ENCODE data around the gene HOTAIR.

- TF ChIP-seq, protein P1, sequence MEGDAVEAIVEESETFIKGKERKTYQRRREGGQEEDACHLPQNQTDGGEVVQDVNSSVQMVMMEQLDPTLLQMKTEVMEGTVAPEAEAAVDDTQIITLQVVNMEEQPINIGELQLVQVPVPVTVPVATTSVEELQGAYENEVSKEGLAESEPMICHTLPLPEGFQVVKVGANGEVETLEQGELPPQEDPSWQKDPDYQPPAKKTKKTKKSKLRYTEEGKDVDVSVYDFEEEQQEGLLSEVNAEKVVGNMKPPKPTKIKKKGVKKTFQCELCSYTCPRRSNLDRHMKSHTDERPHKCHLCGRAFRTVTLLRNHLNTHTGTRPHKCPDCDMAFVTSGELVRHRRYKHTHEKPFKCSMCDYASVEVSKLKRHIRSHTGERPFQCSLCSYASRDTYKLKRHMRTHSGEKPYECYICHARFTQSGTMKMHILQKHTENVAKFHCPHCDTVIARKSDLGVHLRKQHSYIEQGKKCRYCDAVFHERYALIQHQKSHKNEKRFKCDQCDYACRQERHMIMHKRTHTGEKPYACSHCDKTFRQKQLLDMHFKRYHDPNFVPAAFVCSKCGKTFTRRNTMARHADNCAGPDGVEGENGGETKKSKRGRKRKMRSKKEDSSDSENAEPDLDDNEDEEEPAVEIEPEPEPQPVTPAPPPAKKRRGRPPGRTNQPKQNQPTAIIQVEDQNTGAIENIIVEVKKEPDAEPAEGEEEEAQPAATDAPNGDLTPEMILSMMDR (IDR thresholded peaks at IDR 0.05; ENCODE audit: insufficient read depth, low read depth, low read length) = peak; percentile 72
- peak; percentile 68 for TF ChIP-seq EZH2 (IDR thresholded peaks at IDR 0.05; ENCODE audit: insufficient read depth, low read length)
Observed at GRCh38 chr12:54005853-54006558, 31.3 kb upstream of the HOTAIR start.

Data from astrocyte (in vitro differentiated cells and primary cell).